DMS 273 (cell line): Measurements from ENCODE around the gene RHOG.
A peak's percentile ranks its signal among the peaks of the same experiment; 100 is the strongest.

Experiments
- DNase-seq: peaks from one replicate; lab custom pipeline; 2025; ENCODE audit not compliant: unreplicated experiment; lab: John Stamatoyannopoulos, UW

RHOG gene

DNA sequence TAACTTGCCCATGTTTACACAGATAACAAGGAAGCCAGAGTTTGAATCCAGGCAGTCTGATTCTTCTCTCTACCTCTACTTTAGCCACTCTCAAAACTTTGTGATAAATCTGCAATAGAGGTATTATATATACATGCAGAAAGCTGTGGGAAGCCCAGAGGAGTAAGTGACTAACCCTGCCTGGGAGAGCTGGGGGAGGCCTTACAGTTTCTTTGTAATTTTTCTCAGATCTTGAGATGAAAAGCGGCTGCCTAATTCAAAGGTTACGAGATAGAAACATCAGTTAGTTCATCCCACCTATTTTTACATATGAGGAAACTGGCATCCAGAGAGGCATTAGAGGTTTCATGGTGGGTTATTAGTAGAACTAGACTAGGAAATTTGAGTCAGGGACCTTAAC lies 19.6 kb upstream of the RHOG start:
- no peak for DNase-seq

GRCh38 chr11:3859373-3859881 lies 18.7 kb upstream of the RHOG start:
- DNase-seq = peak; percentile 30

DNA sequence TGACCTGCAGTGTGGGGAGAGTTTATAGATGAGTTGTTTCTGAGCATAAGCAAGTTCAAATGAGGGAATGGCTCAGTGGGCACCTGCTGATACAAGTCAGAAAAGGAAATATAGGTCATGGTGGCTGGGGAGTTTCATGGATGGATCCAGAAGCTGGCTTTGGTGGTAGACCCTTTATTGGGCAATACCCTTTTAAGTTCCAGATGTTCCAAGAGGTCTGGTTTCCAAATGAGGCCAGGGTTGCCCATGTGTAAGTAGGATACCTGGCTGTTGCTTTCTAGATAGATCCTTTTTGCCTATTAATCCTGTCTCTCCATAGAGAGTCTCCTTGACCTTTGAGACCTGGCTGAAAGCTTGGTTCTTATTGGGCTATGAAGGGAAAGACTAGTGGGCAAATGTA lies 16.9 kb upstream of the RHOG start:
- DNase-seq = no peak

GRCh38 chr11:3856856-3857553 lies 16.2 kb upstream of the RHOG start:
- no peak for DNase-seq

DNA sequence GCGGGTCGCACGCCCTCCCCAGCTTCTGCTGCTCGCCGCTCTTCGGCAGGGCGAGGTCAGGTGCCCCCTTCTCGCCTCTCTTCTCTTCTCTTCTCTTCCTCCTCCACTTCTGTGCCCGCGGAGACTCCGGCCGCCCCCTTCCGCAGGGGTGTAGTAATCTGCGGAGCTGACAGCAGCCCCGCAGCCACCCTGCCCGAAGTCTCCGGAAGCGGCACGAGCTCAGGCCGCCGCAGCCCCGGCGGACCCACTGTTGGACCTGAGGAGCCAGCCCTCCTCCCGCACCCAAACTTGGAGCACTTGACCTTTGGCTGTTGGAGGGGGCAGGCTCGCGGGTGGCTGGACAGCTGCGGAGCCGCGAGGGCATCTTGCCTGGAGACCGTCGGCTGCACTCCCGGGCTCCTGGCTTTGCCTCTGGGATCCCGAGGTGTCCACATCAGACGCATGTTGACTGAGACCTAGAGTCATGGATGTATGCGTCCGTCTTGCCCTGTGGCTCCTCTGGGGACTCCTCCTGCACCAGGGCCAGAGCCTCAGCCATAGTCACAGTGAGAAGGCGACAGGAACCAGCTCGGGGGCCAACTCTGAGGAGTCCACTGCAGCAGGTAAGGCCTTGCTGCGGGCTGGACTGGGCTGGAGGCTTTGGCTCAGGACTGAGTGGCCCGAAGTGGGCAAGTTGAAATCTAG lies 15.2 kb upstream of the RHOG start:
- DNase-seq = peak; percentile 52

DNA sequence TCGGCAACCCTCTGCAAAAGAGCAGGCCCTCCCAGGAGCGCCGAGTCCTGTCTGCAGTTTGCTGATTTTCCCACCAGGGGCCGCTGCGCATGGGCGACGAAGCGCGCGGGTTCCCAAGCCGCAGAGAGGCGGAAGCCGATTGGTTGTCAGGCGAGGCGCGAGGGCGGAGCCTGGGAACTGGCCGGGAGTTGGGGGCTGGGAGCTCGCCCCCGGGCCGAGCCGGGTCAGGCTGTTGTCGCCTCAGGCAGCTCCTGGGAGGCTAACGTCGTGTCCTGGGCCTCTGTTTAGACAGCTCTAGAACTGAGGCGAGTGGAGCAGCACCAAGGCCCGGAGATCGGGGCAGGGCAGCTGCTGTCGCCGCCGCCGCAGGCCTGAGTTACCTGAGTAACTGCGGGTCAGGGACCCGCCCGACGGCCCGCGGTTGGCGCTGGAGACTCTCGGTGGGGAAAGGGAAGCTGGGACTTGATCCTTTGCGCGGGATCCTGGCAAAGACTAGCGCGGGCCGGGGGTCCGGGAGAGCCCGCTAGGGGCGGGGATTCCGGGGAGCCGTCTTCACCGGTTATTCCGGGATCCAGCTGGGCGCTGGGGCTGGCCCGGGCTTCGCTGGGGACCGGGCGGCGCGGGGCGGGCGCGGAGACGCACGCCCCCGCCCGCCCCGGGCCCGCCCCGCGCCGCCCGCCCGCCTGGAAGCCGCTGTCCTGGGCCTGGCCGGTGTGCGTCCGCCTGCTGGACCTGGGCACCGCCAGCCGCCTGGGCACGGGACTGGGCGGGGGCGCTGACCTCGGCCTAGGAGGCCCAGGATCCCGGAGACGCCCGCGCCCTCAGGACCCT lies 14.4 kb upstream of the RHOG start, which contains the start of gene STIM1:
Gene STIM1, plus strand, starts transcription at position 688 of the 831 bp plus-strand sequence. CDS start 607 bp downstream, outside the sequence.
- peak; percentile 95 for DNase-seq

- no peak for DNase-seq
Measured at GRCh38 chr11:3854660-3854976, 13.9 kb upstream of the RHOG start.

- DNase-seq = no peak
Measured at GRCh38 chr11:3853899-3854659, 13.3 kb upstream of the RHOG start.

- no peak for DNase-seq
Measured at GRCh38 chr11:3853545-3853842, 12.7 kb upstream of the RHOG start.

DNA sequence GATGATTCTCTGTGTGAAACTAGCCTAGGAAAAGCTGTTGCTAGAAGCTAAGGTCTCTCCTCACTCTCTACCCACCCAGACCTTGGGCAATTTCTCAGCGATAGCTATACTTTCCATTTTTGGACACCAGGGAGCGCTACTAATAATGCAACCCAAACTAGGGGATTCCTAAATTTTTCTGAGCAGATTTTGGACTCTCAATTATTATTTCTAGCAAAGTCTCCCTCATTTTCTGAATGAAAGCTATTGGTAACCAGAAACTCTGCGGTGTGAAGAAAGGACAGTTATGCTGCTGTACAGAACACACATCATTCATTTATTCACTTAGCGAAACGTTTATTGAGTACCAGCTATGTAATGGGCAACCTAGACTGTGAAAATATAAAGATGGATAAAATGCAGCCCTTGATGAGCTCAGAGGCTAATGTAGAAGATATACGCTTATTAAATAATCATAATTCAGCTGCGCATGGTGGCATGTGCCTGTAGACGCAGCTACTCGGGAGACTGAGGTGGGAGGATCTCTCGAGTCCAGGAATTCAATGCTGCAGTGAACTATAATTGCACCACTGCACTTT lies 8.6 kb upstream of the RHOG start:
- peak; percentile 64 for DNase-seq

GRCh38 chr11:3845670-3846069 lies 4.9 kb upstream of the RHOG start:
- no peak for DNase-seq

- DNase-seq = no peak
Measured at GRCh38 chr11:3845246-3845645, 4.5 kb upstream of the RHOG start.

DNA sequence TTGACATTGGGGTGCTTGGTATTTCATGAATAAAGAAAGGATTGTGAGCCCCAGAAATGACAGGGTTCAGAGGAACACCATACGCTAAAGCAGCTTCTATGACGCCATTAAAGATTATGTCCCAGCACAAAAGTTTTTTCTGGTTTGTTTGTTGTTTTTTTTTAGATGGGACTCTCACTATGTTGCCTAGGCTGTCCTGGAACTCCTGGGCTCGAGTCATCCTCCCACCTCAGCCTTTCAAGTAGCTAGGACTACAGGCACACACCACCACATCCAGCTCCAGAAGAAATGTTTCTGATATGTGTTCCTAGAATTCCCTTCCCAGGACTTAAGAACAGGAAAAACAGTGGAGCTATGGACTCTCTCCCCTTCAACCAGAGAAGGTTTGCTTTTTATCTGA lies 2.6 kb upstream of the RHOG start:
- no peak for DNase-seq

- DNase-seq = peak; percentile 85
Measured at GRCh38 chr11:3841426-3842350, 929 bp upstream of the RHOG start.

DNA sequence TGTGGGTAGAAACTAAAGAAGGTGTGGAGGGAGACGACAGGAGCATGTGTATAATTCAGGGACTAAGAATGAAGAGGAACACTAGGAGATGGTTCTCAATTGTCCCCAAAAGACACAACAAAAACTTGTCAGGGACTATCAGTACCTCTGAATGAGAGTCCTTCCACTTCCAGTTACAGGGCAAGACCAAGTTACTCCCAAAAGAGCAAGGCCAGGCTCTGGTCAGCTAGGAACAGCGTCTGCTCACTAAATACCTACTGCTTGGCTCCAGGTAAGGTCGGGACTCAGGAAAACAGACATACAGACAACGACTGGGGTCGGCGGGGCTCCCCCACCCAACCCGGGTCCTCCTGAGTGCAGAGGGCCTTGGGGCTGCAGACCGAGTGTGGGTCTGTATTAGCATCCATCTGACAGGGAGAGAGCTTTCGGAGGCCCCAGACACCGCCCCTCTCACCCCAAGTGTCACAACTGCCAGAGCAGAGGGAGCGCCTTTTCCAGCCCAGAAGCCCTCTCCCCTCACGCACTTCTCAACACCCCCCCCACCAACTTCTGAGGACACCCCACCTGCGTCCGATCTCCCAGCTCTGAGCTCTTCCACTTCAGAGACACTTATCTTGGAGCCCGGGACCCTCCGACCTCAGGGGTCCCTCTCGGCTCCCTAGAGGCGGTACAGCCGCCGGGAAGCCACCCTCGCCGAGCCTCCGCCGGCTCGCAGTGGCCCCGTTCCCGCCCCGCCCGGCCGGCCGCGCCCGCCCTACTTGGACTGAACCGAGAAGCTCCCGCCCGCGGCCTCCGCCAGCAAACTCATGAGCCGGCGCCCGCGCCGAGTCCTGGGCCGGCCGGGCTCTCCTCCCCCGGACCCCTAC lies 522 bp downstream of the RHOG start:
- DNase-seq = peak; percentile 35

GRCh38 chr11:3838504-3838903 lies 2.3 kb downstream of the RHOG start:
- no peak for DNase-seq

DNA sequence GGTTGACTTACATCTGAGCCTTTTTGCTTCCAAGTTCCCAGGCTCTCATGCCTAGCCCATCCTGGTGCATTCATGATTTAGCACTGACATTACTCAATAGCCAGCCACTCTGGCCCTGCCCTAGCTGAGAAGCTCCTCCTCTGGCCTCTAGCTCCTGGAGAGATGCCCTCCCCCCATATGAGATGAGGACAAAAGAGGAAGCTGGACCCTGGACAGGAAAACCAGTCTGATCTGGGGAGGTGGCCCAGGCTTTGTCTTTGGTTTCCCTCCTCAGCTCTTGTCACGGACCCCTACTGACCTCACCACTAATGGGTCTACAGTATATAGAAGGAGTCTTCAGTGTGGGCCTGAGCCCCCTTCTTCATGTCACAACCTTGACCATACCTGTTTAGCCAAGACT lies 3.0 kb downstream of the RHOG start:
- DNase-seq = no peak

DNA sequence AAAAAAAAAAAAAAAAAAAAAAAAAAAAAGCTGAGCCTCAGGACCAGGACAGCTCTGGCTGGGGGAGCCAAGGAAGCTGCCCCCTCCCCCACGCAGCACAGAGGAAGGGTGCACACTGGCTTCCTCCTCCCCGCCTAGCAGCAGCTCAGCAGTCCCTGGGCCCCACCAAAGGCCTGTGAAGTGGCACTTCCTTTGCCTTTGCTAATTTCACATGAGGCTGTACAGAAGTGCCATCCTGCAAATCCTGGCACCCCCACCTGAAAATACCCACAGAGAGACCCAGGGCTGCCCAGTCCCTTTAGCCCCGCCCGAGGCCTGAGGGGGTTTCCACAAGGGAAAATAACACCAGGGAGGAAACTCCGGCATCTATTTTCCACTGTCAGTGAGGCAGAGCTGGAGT lies 3.9 kb downstream of the RHOG start:
- no peak for DNase-seq

- no peak for DNase-seq
Measured at GRCh38 chr11:3835751-3836150, 5.0 kb downstream of the RHOG start.
